Trophoblast cell (in vitro differentiated cells and primary cell): ENCODE data around the gene MAP3K15.
"Not testable (repeated sequence)": the region's sequence is repeated elsewhere in the genome, so short reads cannot be mapped to it uniquely, and the experiment has no call there.

Experiments
- DNase-seq, 2 donors: peaks; one replicate each; pipeline ENCODE4 v3.0.0-alpha.2; 2016
- H2AFZ ChIP-seq: 2 replicates; pipeline ENCODE4 v1.6.1; 2013; ENCODE audit warnings: low read length, moderate library complexity, mild to moderate bottlenecking; ENCODE audit not compliant: insufficient read depth, poor library complexity
- H2AK5ac ChIP-seq: 2 replicates; pipeline ENCODE4 v1.6.1; 2013; ENCODE audit warnings: mild to moderate bottlenecking, low read length
- H2BK120ac ChIP-seq: 2 replicates; pipeline ENCODE4 v1.6.1; 2013; ENCODE audit warnings: low read length, mild to moderate bottlenecking, moderate library complexity; ENCODE audit not compliant: insufficient read depth, poor library complexity
- H2BK12ac ChIP-seq: 2 replicates; pipeline ENCODE4 v1.6.1; 2013; ENCODE audit warnings: mild to moderate bottlenecking, low read length, moderate library complexity
- H2BK5ac ChIP-seq: 2 replicates; pipeline ENCODE4 v1.6.1; 2013; ENCODE audit warnings: low read length, low read depth, moderate library complexity, mild to moderate bottlenecking; ENCODE audit not compliant: poor library complexity
- H3K14ac ChIP-seq: 2 replicates; pipeline ENCODE4 v1.6.1; 2013; ENCODE audit warnings: mild to moderate bottlenecking, low read length
- H3K18ac ChIP-seq: 2 replicates; pipeline ENCODE4 v1.6.1; 2013; ENCODE audit warnings: mild to moderate bottlenecking, low read length
- H3K23ac ChIP-seq: 2 replicates; pipeline ENCODE4 v1.6.1; 2013; ENCODE audit warnings: low read length
- H3K27ac ChIP-seq: 2 replicates; pipeline ENCODE4 v1.5.1; 2013; ENCODE audit warnings: low read depth, mild to moderate bottlenecking, inconsistent platforms, low read length, moderate library complexity
- H3K27me3 ChIP-seq: 2 replicates; pipeline ENCODE4 v1.6.1; 2013; ENCODE audit warnings: inconsistent platforms, mild to moderate bottlenecking, low read length, moderate library complexity; ENCODE audit not compliant: insufficient read depth
- H3K36me3 ChIP-seq, 2 experiments: 1 replicate in 1 of 2; 2 replicates in 1 of 2; pipeline ENCODE4 v1.6.1; 2013; ENCODE audit warnings: low read length in 2 of 2, mild to moderate bottlenecking in 2 of 2, moderate library complexity in 1 of 2; ENCODE audit not compliant: insufficient read depth in 2 of 2, control insufficient read depth in 1 of 2
- H3K4ac ChIP-seq: 2 replicates; pipeline ENCODE4 v1.6.1; 2013; ENCODE audit warnings: low read depth, mild to moderate bottlenecking, low read length, moderate library complexity
- H3K4me1 ChIP-seq, 2 experiments: 1 replicate in 1 of 2; 2 replicates in 1 of 2; pipeline ENCODE4 v1.6.1; 2013; ENCODE audit warnings: low read length in 2 of 2, mild to moderate bottlenecking in 2 of 2, moderate library complexity in 1 of 2; ENCODE audit not compliant: insufficient read depth in 2 of 2, control insufficient read depth in 1 of 2
- H3K4me2 ChIP-seq: 2 replicates; pipeline ENCODE4 v1.6.1; 2013; ENCODE audit warnings: inconsistent platforms, mild to moderate bottlenecking, low read length, moderate library complexity
- H3K4me3 ChIP-seq: 2 replicates; pipeline ENCODE4 v1.5.1; 2013; ENCODE audit warnings: mild to moderate bottlenecking, low read depth, low read length, inconsistent platforms
- H3K79me1 ChIP-seq: one replicate; pipeline ENCODE4 v1.6.1; 2013; ENCODE audit warnings: low read length
- H3K79me2 ChIP-seq: 2 replicates; pipeline ENCODE4 v1.6.1; 2013; ENCODE audit warnings: low read length, mild to moderate bottlenecking; ENCODE audit not compliant: control insufficient read depth, insufficient read depth, poor library complexity
- H3K9ac ChIP-seq: 2 replicates; pipeline ENCODE4 v1.6.1; 2013; ENCODE audit warnings: mild to moderate bottlenecking, low read length
- H3K9me3 ChIP-seq: 2 replicates; pipeline ENCODE4 v1.6.1; 2013; ENCODE audit warnings: low read depth, mild to moderate bottlenecking, control low read depth, inconsistent platforms, low read length; ENCODE audit not compliant: insufficient read depth
- H4K12ac ChIP-seq: 2 replicates; pipeline ENCODE4 v1.6.1; 2013; ENCODE audit warnings: low read depth, mild to moderate bottlenecking, low read length, moderate library complexity
- H4K8ac ChIP-seq: 2 replicates; pipeline ENCODE4 v1.6.1; 2013; ENCODE audit warnings: low read depth, mild to moderate bottlenecking, low read length, moderate library complexity
- H4K91ac ChIP-seq: one replicate; pipeline ENCODE4 v1.6.1; 2013; ENCODE audit warnings: low read depth, mild to moderate bottlenecking, low read length, moderate library complexity
- WGBS: extraction: QIAGEN DNeasy Blood & Tissue Kit; methylation state at CpG from one replicate; pipeline ENCODE4 v1.1.7; 2013; ENCODE audit warnings: missing lambda C conversion rate; ENCODE audit not compliant: insufficient read length, insufficient coverage; ENCODE audit errors: extremely low coverage; 5-methylcytosine and 5-hydroxymethylcytosine counted together

Gene MAP3K15

DNA sequence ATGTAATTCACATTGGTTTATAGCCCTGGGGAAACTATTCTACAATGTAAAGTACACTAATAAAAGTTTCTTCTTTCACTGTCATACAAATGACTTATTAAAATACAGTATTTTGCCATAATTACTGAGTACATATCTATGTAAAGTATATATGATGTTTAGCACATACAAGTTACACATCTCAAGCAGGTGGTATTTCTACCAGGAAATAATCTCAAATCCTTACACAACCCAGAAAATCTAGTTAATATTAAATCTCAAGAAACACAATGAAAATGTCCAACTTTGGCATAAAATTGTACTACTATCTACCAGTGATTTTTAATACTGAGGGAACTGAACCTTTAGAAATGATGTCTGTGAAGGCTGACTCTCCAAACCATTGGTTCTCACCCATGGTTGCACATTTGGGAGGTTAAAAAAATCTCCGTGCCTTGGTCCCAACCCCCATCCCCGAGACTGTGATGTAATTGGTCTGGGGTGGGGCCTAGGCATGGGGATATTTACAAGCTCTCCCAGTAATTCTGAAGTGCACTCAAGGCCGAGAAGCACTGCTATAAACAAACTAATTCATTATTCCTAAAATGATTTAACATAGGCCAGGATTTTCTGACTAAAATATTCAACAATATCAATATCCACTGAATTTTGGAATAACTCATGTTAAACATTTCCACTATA, 27.6 kb downstream of the MAP3K15 start:
- no peak overlapping the region for H3K9ac ChIP-seq
- H3K9me3 ChIP-seq: no peaks in the 10 kb centered on the region
- no CpG with 5 or more reads among the region's 3 CpGs for WGBS
- H2AK5ac ChIP-seq: no peak overlapping the region
- H3K18ac ChIP-seq: no peak overlapping the region
- no peaks in the 10 kb centered on the region for H3K79me2 ChIP-seq
- DNase-seq: no peak
- no peak overlapping the region for H2BK120ac ChIP-seq
- H3K4me3 ChIP-seq: no peak overlapping the region
- no peaks in the 10 kb centered on the region for H3K4me1 ChIP-seq
- no peak overlapping the region for H3K4me2 ChIP-seq
- H3K36me3 ChIP-seq: no peaks in the 10 kb centered on the region
- no peak overlapping the region for H4K8ac ChIP-seq
- no peak overlapping the region for H3K27ac ChIP-seq
- no peaks in the 10 kb centered on the region for H3K79me1 ChIP-seq
- H4K12ac ChIP-seq: no peak overlapping the region
- no peaks in the 10 kb centered on the region for H3K27me3 ChIP-seq
- no peak overlapping the region for H2BK12ac ChIP-seq
- H3K4ac ChIP-seq: no peak overlapping the region
- no peak overlapping the region for H2BK5ac ChIP-seq
- no peak overlapping the region for H3K14ac ChIP-seq
- H3K23ac ChIP-seq: no peak overlapping the region
- no peak overlapping the region for H4K91ac ChIP-seq
- no peak overlapping the region for H2AFZ ChIP-seq

DNA sequence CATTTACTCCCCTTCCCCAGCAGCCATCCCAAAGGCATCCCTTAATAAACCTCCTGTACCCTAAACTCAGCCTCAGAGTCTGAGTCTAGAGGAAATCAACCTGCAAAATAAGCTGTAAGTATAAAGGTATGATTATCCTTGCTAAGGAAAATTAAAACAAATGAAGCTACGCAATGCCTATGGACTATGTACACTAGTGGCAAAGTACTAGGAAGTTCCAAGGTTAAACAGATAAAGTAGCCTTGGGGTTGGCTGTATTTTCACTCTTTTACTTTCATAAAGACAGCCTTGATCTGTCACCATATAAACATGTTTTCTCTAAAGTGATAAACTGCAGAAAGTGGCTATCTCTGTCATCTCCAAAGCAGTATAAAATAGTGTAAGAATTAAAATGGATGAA, 35.9 kb downstream of the MAP3K15 start:
- Histone ChIP-seq H3K18ac (no peak overlapping the region), H3K36me3 (no peaks in the 10 kb centered on the region), H2AFZ (no peak overlapping the region), H3K79me2 (no peaks in the 10 kb centered on the region), H4K8ac (no peak overlapping the region), H3K23ac (no peak overlapping the region), H2BK120ac (no peak overlapping the region), H3K27ac (no peak overlapping the region), H3K4me1 (no peaks in the 10 kb centered on the region), H2BK12ac (no peak overlapping the region), H4K91ac (no peak overlapping the region), H3K27me3 (no peaks in the 10 kb centered on the region), H4K12ac (no peak overlapping the region), H3K4me2 (no peak overlapping the region), H3K79me1 (no peaks in the 10 kb centered on the region), H2BK5ac (no peak overlapping the region), H3K9ac (no peak overlapping the region), H3K4ac (no peak overlapping the region), H2AK5ac (no peak overlapping the region), H3K4me3 (no peak overlapping the region), H3K9me3 (no peaks in the 10 kb centered on the region), H3K14ac (no peak overlapping the region)
- no CpG with 5 or more reads among the region's 1 CpG for WGBS
- DNase-seq: no peak

DNA sequence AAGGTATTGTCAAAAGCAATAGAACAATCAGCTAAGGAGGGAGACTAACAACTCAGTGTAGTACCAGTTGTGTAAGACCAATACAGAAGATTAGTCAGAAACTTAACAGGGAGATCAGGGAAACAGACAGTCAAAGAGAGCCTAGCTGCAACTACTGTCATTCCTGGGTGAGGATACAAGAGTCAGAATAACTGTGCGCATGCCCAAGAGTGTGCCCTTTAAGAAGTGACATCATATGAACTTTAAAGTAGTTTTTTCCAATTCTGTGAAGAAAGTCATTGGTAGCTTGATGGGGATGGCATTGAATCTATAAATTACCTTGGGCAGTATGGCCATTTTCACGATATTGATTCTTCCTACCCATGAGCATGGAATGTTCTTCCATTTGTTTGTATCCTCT, 46.9 kb downstream of the MAP3K15 start:
- not testable (repeated sequence) for H3K79me2 ChIP-seq
- WGBS: no CpG with 5 or more reads among the region's 2 CpGs

DNA sequence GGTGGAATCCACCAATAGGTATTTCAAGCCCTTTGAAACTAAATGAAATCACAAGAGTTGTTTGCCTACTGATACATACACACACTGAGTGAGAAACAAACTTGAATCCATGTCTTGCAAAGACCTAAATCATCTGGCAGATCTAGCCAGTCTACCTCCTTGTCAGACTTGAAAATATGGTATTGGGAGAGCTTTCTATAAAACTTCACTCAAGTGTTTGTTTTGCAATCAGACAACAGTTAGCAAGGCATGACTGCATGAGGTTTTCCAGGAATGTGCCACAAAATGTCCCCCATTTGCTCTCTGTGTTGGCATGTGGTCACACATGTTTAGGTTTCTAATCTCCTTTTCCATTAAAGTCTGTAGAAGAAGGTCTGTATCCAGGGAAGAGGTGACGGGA, 52.4 kb downstream of the MAP3K15 start:
- no peak overlapping the region for H3K4me3 ChIP-seq
- no peak overlapping the region for H3K18ac ChIP-seq
- H3K23ac ChIP-seq: no peak overlapping the region
- no peak overlapping the region for H2BK12ac ChIP-seq
- no peak overlapping the region for H4K12ac ChIP-seq
- no peaks in the 10 kb centered on the region for H3K9me3 ChIP-seq
- H3K4ac ChIP-seq: no peak overlapping the region
- no peak overlapping the region for H4K91ac ChIP-seq
- no peak overlapping the region for H3K14ac ChIP-seq
- no peaks in the 10 kb centered on the region for H3K4me1 ChIP-seq
- H3K79me1 ChIP-seq: no peaks in the 10 kb centered on the region
- H3K36me3 ChIP-seq: no peaks in the 10 kb centered on the region
- H3K4me2 ChIP-seq: no peak overlapping the region
- no peak overlapping the region for H2BK5ac ChIP-seq
- no peak overlapping the region for H3K27ac ChIP-seq
- H2AFZ ChIP-seq: no peak overlapping the region
- no peak overlapping the region for H2BK120ac ChIP-seq
- WGBS: no CpG with 5 or more reads among the region's 1 CpG
- no peaks in the 10 kb centered on the region for H3K27me3 ChIP-seq
- no peaks in the 10 kb centered on the region for H3K79me2 ChIP-seq
- DNase-seq: no peak
- H2AK5ac ChIP-seq: no peak overlapping the region
- H3K9ac ChIP-seq: no peak overlapping the region
- no peak overlapping the region for H4K8ac ChIP-seq

More for the DNA sequence above, 46.9 kb downstream of the MAP3K15 start:
- not testable (repeated sequence) for H3K36me3 ChIP-seq, H2BK12ac ChIP-seq, H3K14ac ChIP-seq, H3K4ac ChIP-seq, H3K4me3 ChIP-seq, H4K8ac ChIP-seq, H3K79me1 ChIP-seq, H4K91ac ChIP-seq, H3K9me3 ChIP-seq, H3K27me3 ChIP-seq, H2AK5ac ChIP-seq, H3K4me2 ChIP-seq, H2BK5ac ChIP-seq, H3K27ac ChIP-seq, H2AFZ ChIP-seq, DNase-seq, H3K18ac ChIP-seq, H3K4me1 ChIP-seq, H2BK120ac ChIP-seq, H4K12ac ChIP-seq, H3K23ac ChIP-seq, H3K9ac ChIP-seq
